Measurements from ENCODE around the gene PTPRS.

Gene PTPRS

DNA sequence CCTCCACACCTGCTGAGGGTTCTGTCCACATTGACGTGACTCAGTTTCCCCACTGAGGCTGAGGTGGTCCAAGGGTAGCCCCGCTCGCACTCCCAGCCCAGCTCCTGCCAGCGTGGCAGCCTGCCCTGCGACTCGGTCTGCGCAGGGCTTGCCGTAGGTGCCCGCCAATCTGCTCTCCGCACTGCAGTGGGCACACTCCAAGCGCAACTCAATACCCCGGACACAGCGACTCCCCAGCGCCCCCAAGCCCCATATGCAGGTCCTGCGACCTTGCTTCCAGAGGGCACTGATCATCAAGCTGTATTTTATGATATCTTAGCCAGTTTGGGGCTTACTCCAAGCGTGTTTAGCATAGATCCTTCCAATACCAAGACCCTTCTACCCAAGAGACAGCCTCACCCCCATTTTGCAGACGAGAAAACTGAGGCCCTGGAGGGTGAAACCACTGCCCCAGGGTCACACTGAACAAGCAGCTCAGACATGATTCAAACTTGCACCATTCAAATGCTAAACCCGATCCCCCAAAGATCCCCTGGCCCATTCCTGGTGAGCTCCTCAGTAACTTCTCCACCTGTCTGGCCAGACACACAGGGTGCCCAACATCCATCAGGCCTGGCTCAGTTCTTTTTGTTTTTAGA, 13.5 kb downstream of the PTPRS start:
- Histone ChIP-seq H3K27me3 (ENCODE audit: control insufficient read depth in 5 of 5, insufficient read depth in 4 of 5, low read length in 5 of 5) (peaks cover 0 to 7% (median 6%) of the 10 kb centered on the region in 5 donors), H3K9me3 (ENCODE audit: control insufficient read depth in 5 of 5, low read length in 5 of 5) (peaks cover 0 to 12% (median 8%) of the 10 kb centered on the region in 5 donors), H3K9ac (ENCODE audit: low read length in 5 of 5) (no peak overlapping the region), H3K4me3 (ENCODE audit: low read depth in 1 of 5, low read length in 5 of 5) (no peak overlapping the region), H3K27ac (ENCODE audit: low read depth, low read length) (no peak overlapping the region), H3K4me1 (ENCODE audit: control insufficient read depth in 5 of 5, insufficient read depth in 5 of 5, low read length in 5 of 5) (peaks cover 0 to 3% (median 2%) of the 10 kb centered on the region in 5 donors), H3K36me3 (ENCODE audit: control insufficient read depth in 5 of 5, insufficient read depth in 5 of 5, low read length in 5 of 5) (no peaks in the 10 kb centered on the region)

DNA sequence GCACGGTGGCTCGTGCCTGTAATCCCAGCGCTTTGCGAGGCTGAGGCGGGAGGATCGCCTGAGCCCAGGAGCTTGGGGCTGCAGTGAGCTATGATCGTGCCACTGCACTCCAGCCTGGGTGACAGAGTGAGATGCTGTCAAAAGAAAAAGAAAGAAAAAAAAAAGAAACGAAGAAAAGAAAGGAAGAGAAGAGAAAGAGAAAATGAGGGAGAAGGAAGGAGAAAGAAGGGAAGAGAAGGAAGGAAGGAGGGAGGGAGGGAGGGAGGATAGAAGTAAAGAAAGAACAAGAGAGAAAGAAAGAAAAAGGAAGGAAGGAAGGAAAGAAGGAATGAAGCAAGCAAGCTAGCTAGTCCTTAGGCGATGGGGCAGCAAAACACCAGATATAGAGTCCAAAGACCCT, 14.1 kb downstream of the PTPRS start:
- Histone ChIP-seq H3K9me3 (ENCODE audit: control insufficient read depth in 5 of 5, low read length in 5 of 5) (peaks cover 0 to 12% (median 8%) of the 10 kb centered on the region in 5 donors), H3K4me3 (ENCODE audit: low read depth in 1 of 5, low read length in 5 of 5) (no peak overlapping the region), H3K36me3 (ENCODE audit: control insufficient read depth in 5 of 5, insufficient read depth in 5 of 5, low read length in 5 of 5) (no peaks in the 10 kb centered on the region), H3K27ac (ENCODE audit: low read depth, low read length) (no peak overlapping the region), H3K27me3 (ENCODE audit: control insufficient read depth in 5 of 5, insufficient read depth in 4 of 5, low read length in 5 of 5) (peaks cover 0 to 11% (median 10%) of the 10 kb centered on the region in 5 donors), H3K4me1 (ENCODE audit: control insufficient read depth in 5 of 5, insufficient read depth in 5 of 5, low read length in 5 of 5) (peaks cover 0 to 5% (median 4%) of the 10 kb centered on the region in 5 donors), H3K9ac (ENCODE audit: low read length in 5 of 5) (no peak overlapping the region)

GRCh38 chr19:5324947-5325346, 15.7 kb downstream of the PTPRS start:
- Histone ChIP-seq H3K4me3 (ENCODE audit: low read depth in 1 of 5, low read length in 5 of 5) (no peak overlapping the region), H3K27me3 (ENCODE audit: control insufficient read depth in 5 of 5, insufficient read depth in 4 of 5, low read length in 5 of 5) (peaks cover 0 to 14% (median 11%) of the 10 kb centered on the region in 5 donors)

DNA sequence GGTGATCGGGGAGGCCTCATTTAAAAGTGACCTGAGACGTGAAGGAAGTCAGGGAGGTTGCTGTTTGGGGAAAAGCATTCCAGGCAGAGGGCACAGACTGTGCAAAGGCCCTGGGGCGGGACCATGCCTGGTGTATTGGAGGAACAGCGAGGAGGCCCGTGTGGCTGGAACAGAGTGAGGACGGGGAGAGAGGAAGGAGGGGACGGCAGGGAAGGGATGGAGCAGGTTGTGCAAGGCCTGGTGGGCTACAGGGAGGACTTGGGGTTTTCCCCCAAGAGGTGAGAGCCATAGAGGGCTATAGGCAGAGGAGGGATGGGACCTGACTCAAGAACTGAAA, 17.2 kb downstream of the PTPRS start:
- peaks cover 0 to 5% (median 4%) of the 10 kb centered on the region in 5 donors for H3K4me1 ChIP-seq (ENCODE audit: control insufficient read depth in 5 of 5, insufficient read depth in 5 of 5, low read length in 5 of 5)
- peaks cover 0 to 12% (median 8%) of the 10 kb centered on the region in 5 donors for H3K9me3 ChIP-seq (ENCODE audit: control insufficient read depth in 5 of 5, low read length in 5 of 5)
- no peak overlapping the region for H3K27ac ChIP-seq (ENCODE audit: low read depth, low read length)
- no peaks in the 10 kb centered on the region for H3K36me3 ChIP-seq (ENCODE audit: control insufficient read depth in 5 of 5, insufficient read depth in 5 of 5, low read length in 5 of 5)
- H3K27me3 ChIP-seq (ENCODE audit: control insufficient read depth in 5 of 5, insufficient read depth in 4 of 5, low read length in 5 of 5), result peaks cover 0 to 15% (median 13%) of the 10 kb centered on the region in 5 donors
- H3K9ac ChIP-seq (ENCODE audit: low read length in 5 of 5), result no peak overlapping the region
- H3K4me3 ChIP-seq (ENCODE audit: low read depth in 1 of 5, low read length in 5 of 5), result no peak overlapping the region

More at GRCh38 chr19:5324947-5325346, 15.7 kb downstream of the PTPRS start:
- H3K9ac ChIP-seq (ENCODE audit: low read length in 5 of 5), result no peak overlapping the region
- peaks cover 0 to 5% (median 4%) of the 10 kb centered on the region in 5 donors for H3K4me1 ChIP-seq (ENCODE audit: control insufficient read depth in 5 of 5, insufficient read depth in 5 of 5, low read length in 5 of 5)
- no peaks in the 10 kb centered on the region for H3K36me3 ChIP-seq (ENCODE audit: control insufficient read depth in 5 of 5, insufficient read depth in 5 of 5, low read length in 5 of 5)
- H3K9me3 ChIP-seq (ENCODE audit: control insufficient read depth in 5 of 5, low read length in 5 of 5), result peaks cover 0 to 12% (median 8%) of the 10 kb centered on the region in 5 donors
- H3K27ac ChIP-seq (ENCODE audit: low read depth, low read length), result no peak overlapping the region

DNA sequence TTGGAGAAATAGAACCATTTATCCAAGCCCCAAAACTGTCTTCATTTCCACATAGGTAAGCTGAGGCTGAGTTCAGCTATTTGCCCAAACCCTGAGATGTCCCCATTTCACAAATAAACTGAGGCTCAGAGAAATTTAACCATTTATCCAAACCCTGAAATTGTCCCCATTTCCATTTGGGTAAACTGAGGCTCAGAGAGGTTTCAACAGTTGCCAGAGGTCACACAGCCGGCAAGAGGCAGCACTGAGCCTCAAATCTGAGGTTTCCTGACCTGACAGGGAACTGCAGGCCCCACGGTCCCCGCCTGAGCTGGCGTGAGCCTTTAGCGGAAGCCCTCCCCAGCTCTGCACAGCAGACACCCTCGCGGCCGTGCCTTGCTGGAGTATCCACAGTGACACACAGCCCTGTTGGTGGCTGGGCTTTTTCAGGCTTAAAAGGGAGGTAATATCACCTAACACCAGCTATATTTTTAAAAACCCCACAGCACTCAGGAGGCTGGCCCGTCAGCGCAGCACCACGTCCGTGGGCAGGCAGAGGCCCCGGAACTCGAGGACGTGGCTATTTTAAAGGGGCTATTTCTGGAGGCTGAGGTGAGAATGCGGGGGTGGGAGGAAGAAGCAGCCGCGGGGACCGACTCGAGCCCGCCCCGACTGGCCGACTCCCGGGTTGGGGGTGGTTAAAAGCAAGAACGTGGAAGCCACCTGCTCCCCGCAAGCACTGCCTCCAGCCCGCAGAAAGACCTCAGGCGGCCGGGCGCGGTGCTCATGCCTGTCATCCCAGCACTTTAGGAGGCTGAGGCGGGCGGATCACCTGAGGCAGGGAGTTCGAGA, 18.5 kb downstream of the PTPRS start:
- no peak overlapping the region for H3K4me3 ChIP-seq (ENCODE audit: low read depth in 1 of 5, low read length in 5 of 5)
- peak overlapping the region in 1 of 5 donors; percentile 30 for H3K9ac ChIP-seq (ENCODE audit: low read length in 5 of 5)
- H3K36me3 ChIP-seq (ENCODE audit: control insufficient read depth in 5 of 5, insufficient read depth in 5 of 5, low read length in 5 of 5), result no peaks in the 10 kb centered on the region
- no peak overlapping the region for H3K27ac ChIP-seq (ENCODE audit: low read depth, low read length)
- peaks cover 0 to 15% (median 13%) of the 10 kb centered on the region in 5 donors for H3K27me3 ChIP-seq (ENCODE audit: control insufficient read depth in 5 of 5, insufficient read depth in 4 of 5, low read length in 5 of 5)
- peaks cover 0 to 12% (median 8%) of the 10 kb centered on the region in 5 donors for H3K9me3 ChIP-seq (ENCODE audit: control insufficient read depth in 5 of 5, low read length in 5 of 5)
- peaks cover 0 to 5% (median 4%) of the 10 kb centered on the region in 5 donors for H3K4me1 ChIP-seq (ENCODE audit: control insufficient read depth in 5 of 5, insufficient read depth in 5 of 5, low read length in 5 of 5)

- peaks cover 0 to 15% (median 11%) of the 10 kb centered on the region in 5 donors for H3K27me3 ChIP-seq (ENCODE audit: control insufficient read depth in 5 of 5, insufficient read depth in 4 of 5, low read length in 5 of 5)
- H3K9me3 ChIP-seq (ENCODE audit: control insufficient read depth in 5 of 5, low read length in 5 of 5), result peaks cover 0 to 12% (median 8%) of the 10 kb centered on the region in 5 donors
- no peak overlapping the region for H3K27ac ChIP-seq (ENCODE audit: low read depth, low read length)
- H3K36me3 ChIP-seq (ENCODE audit: control insufficient read depth in 5 of 5, insufficient read depth in 5 of 5, low read length in 5 of 5), result no peaks in the 10 kb centered on the region
- no peak overlapping the region for H3K4me3 ChIP-seq (ENCODE audit: low read depth in 1 of 5, low read length in 5 of 5)
- H3K4me1 ChIP-seq (ENCODE audit: control insufficient read depth in 5 of 5, insufficient read depth in 5 of 5, low read length in 5 of 5), result peaks cover 0 to 5% (median 4%) of the 10 kb centered on the region in 5 donors
- H3K9ac ChIP-seq (ENCODE audit: low read length in 5 of 5), result no peak overlapping the region
Measured at GRCh38 chr19:5321066-5321642, 19.5 kb downstream of the PTPRS start.

DNA sequence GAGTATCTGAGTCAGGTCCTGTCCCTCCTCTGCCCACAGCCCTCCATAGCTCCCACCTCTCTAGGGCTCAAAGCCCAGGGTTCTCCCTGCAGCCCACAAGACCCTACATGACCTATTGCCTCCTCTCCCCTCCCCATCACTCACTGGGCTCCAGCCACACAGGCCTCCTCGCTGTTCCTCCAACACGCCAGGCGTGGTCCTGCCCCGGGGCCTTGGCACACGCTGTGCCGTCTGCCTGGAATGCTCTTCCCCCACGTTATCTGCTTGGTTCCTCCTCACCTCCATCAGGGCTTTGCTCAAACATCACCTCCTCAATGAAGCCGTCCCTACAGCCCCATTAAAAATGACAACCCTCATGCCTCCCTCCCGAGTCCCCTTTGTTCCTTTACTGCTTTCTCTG, 21.1 kb downstream of the PTPRS start:
- H3K4me1 ChIP-seq (ENCODE audit: control insufficient read depth in 5 of 5, insufficient read depth in 5 of 5, low read length in 5 of 5), result peaks cover 0 to 5% (median 4%) of the 10 kb centered on the region in 5 donors
- H3K27ac ChIP-seq (ENCODE audit: low read depth, low read length), result no peak overlapping the region
- H3K9ac ChIP-seq (ENCODE audit: low read length in 5 of 5), result no peak overlapping the region
- H3K9me3 ChIP-seq (ENCODE audit: control insufficient read depth in 5 of 5, low read length in 5 of 5), result peaks cover 0 to 5% (median 2%) of the 10 kb centered on the region in 5 donors
- no peak overlapping the region for H3K4me3 ChIP-seq (ENCODE audit: low read depth in 1 of 5, low read length in 5 of 5)
- peaks cover 0 to 14% (median 11%) of the 10 kb centered on the region in 5 donors for H3K27me3 ChIP-seq (ENCODE audit: control insufficient read depth in 5 of 5, insufficient read depth in 4 of 5, low read length in 5 of 5)
- no peaks in the 10 kb centered on the region for H3K36me3 ChIP-seq (ENCODE audit: control insufficient read depth in 5 of 5, insufficient read depth in 5 of 5, low read length in 5 of 5)

DNA sequence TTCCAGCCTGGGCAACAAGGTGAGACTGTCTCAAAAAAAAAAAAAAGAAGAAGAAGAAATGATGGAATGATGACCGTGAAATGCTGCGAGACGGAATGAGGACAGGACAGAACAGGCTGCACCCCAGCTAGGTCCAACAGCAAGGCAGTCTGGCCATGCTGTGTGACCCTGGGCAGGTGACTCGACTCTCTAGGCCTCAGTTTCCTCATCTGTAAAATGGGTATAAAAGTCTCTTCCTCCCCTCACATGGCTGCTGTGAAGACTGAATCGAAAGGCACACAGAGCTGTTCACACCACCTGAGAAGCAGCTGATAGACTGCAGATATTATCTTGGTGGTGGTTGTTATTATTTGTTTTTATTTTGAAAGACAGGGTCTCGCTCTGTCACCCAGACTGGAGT, 22.3 kb downstream of the PTPRS start:
- Histone ChIP-seq H3K4me3 (ENCODE audit: low read depth in 1 of 5, low read length in 5 of 5) (no peak overlapping the region), H3K9ac (ENCODE audit: low read length in 5 of 5) (no peak overlapping the region), H3K27ac (ENCODE audit: low read depth, low read length) (no peak overlapping the region), H3K36me3 (ENCODE audit: control insufficient read depth in 5 of 5, insufficient read depth in 5 of 5, low read length in 5 of 5) (no peaks in the 10 kb centered on the region), H3K9me3 (ENCODE audit: control insufficient read depth in 5 of 5, low read length in 5 of 5) (no peaks in the 10 kb centered on the region), H3K4me1 (ENCODE audit: control insufficient read depth in 5 of 5, insufficient read depth in 5 of 5, low read length in 5 of 5) (peaks cover 0 to 5% (median 4%) of the 10 kb centered on the region in 5 donors), H3K27me3 (ENCODE audit: control insufficient read depth in 5 of 5, insufficient read depth in 4 of 5, low read length in 5 of 5) (peaks cover 0 to 11% (median 9%) of the 10 kb centered on the region in 5 donors)

GRCh38 chr19:5317321-5317720, 23.3 kb downstream of the PTPRS start:
- Histone ChIP-seq H3K27me3 (ENCODE audit: control insufficient read depth in 5 of 5, insufficient read depth in 4 of 5, low read length in 5 of 5) (peaks cover 0 to 11% (median 10%) of the 10 kb centered on the region in 5 donors), H3K27ac (ENCODE audit: low read depth, low read length) (no peak overlapping the region), H3K4me1 (ENCODE audit: control insufficient read depth in 5 of 5, insufficient read depth in 5 of 5, low read length in 5 of 5) (peaks cover 0 to 5% (median 4%) of the 10 kb centered on the region in 5 donors), H3K9ac (ENCODE audit: low read length in 5 of 5) (no peak overlapping the region), H3K4me3 (ENCODE audit: low read depth in 1 of 5, low read length in 5 of 5) (no peak overlapping the region), H3K9me3 (ENCODE audit: control insufficient read depth in 5 of 5, low read length in 5 of 5) (peaks cover 0 to under 1% (median 0%) of the 10 kb centered on the region in 5 donors), H3K36me3 (ENCODE audit: control insufficient read depth in 5 of 5, insufficient read depth in 5 of 5, low read length in 5 of 5) (no peaks in the 10 kb centered on the region)
